ENCODE measurements around the gene ELMO1. TPM values are rescaled to one million over a fixed set of nuclear protein-coding genes. Genes with fewer than 3 reads are reported as not detected.

ELMO1 gene
- total and polyA plus RNA-seq, 10 of the 15 experiments (the other 5 are each of a cell fraction or from before 2014, with no cell fraction given) = 22.6 to 85.9 (median 56.6) TPM

GRCh38 chr7:37352974-37353948 is 95.4 kb downstream of the ELMO1 start (continued):
- TF ChIP-seq PBX3 (IDR thresholded peaks at IDR 0.05; ENCODE audit: insufficient replicate concordance, low read depth, low read length) = peak; percentile 33
- TF ChIP-seq SUZ12 (IDR thresholded peaks at IDR 0.05; ENCODE audit: unreplicated experiment) = no peak
- no peak for TF ChIP-seq NFYA (IDR thresholded peaks at IDR 0.05; ENCODE audit: borderline replicate concordance, low read depth, low read length)
- TF ChIP-seq E2F8 (IDR thresholded peaks at IDR 0.05; ENCODE audit: low read depth, partially characterized antibody) = no peak
- no peak for TF ChIP-seq RCOR1 (conservative IDR thresholded peaks at IDR 0.05; ENCODE audit: low read depth, low read length)
- no peak for TF ChIP-seq YBX1 (IDR thresholded peaks at IDR 0.05)
- TF ChIP-seq ZBED1 (IDR thresholded peaks at IDR 0.05; ENCODE audit: borderline replicate concordance) = no peak
- peak; percentile 13 for TF ChIP-seq RELA (IDR thresholded peaks at IDR 0.05; ENCODE audit: borderline replicate concordance, partially characterized antibody)
- peak in 1 of 2 experiments; percentile 56; a peak in 2 of 4 replicates for TF ChIP-seq SRF (IDR thresholded peaks at IDR 0.05; ENCODE audit: low read depth in 2 of 2, low read length in 2 of 2)
- TF ChIP-seq CBX3 (IDR thresholded peaks at IDR 0.05; ENCODE audit: borderline replicate concordance, low read depth) = no peak
- no peak for TF ChIP-seq ZZZ3 (IDR thresholded peaks at IDR 0.05; ENCODE audit: control insufficient read depth, insufficient read length, low read depth)
- TF ChIP-seq ATF2 (IDR thresholded peaks at IDR 0.05; ENCODE audit: low read length) = no peak
- TF ChIP-seq LARP7 (IDR thresholded peaks at IDR 0.05) = no peak
- no peak for TF ChIP-seq SMAD5 (IDR thresholded peaks at IDR 0.05; ENCODE audit: low read depth)
- TF ChIP-seq POLR2AphosphoS5 (IDR thresholded peaks at IDR 0.05; ENCODE audit: low read length) = 0 out of 2 replicates have a peak, but pooled peaks have one; percentile 32
- TF ChIP-seq CHD2 (IDR thresholded peaks at IDR 0.05; ENCODE audit: borderline replicate concordance, low read depth, low read length) = no peak
- no peak for TF ChIP-seq BCLAF1 (IDR thresholded peaks at IDR 0.05)
- TF ChIP-seq SP1 (IDR thresholded peaks at IDR 0.05; ENCODE audit: low read depth, low read length) = peak; percentile 67
- TF ChIP-seq PML (IDR thresholded peaks at IDR 0.05; ENCODE audit: low read length) = no peak
- no peak for TF ChIP-seq DPF2 (IDR thresholded peaks at IDR 0.05)
- peak; percentile 78; the same call in 1 of the 2 replicates for TF ChIP-seq PKNOX1 (IDR thresholded peaks at IDR 0.05)

All from GM12878 (cell line).